GM23248 (cell line): ENCODE measurements around the gene THAP8. TPM values are rescaled to one million over a fixed set of nuclear protein-coding genes. Genes with fewer than 3 reads are reported as not detected.

ENCODE experiments used
- DNase-seq: peaks from one replicate; pipeline ENCODE4 v3.0.0-alpha.2; 2015
- H2AFZ ChIP-seq: fragments of 200-600 bp; sonication (generic); 2 replicates; pipeline ENCODE4 v1.6.1; 2016; ENCODE audit warnings: antibody characterized with exemption
- H3F3A ChIP-seq: fragments of 200-600 bp; sonication (generic); 2 replicates; pipeline ENCODE4 v1.6.1; 2016; ENCODE audit warnings: mild to moderate bottlenecking, antibody characterized with exemption, mixed run types; ENCODE audit not compliant: insufficient read depth
- H3K27ac ChIP-seq: fragments of 200-600 bp; sonication (generic); 2 replicates; pipeline ENCODE4 v1.5.1; 2016; ENCODE audit warnings: mild to moderate bottlenecking
- H3K27me3 ChIP-seq: fragments of 200-600 bp; sonication (generic); replicated peaks from 2 replicates; pipeline ENCODE4 v1.6.1; 2016; ENCODE audit warnings: mild to moderate bottlenecking; ENCODE audit not compliant: insufficient read depth
- H3K36me3 ChIP-seq: fragments of 200-600 bp; sonication (generic); 2 replicates; pipeline ENCODE4 v1.6.1; 2016; ENCODE audit warnings: low read depth, mild to moderate bottlenecking
- H3K4me1 ChIP-seq: fragments of 200-600 bp; sonication (generic); 2 replicates; pipeline ENCODE4 v1.6.1; 2016; ENCODE audit warnings: mild to moderate bottlenecking; ENCODE audit not compliant: insufficient read depth
- H3K4me2 ChIP-seq: fragments of 200-600 bp; sonication (generic); one replicate; pipeline ENCODE4 v1.6.1; 2016; ENCODE audit warnings: mild to moderate bottlenecking; ENCODE audit not compliant: unreplicated experiment
- H3K4me3 ChIP-seq: fragments of 200-600 bp; sonication (generic); 2 replicates; pipeline ENCODE4 v1.5.1; 2016; ENCODE audit warnings: mild to moderate bottlenecking
- H3K79me2 ChIP-seq: fragments of 200-600 bp; sonication (generic); 2 replicates; pipeline ENCODE4 v1.6.1; 2016; ENCODE audit warnings: mild to moderate bottlenecking; ENCODE audit not compliant: insufficient read depth
- H3K9ac ChIP-seq: fragments of 200-600 bp; sonication (generic); 2 replicates; pipeline ENCODE4 v1.6.1; 2016; ENCODE audit warnings: mild to moderate bottlenecking
- H3K9me2 ChIP-seq: fragments of 200-600 bp; sonication (generic); 2 replicates; pipeline ENCODE4 v1.6.1; 2016; ENCODE audit warnings: mixed run types, mild to moderate bottlenecking, moderate library complexity; ENCODE audit not compliant: insufficient read depth
- H3K9me3 ChIP-seq: fragments of 200-600 bp; sonication (generic); one replicate; pipeline ENCODE4 v1.6.1; 2017; ENCODE audit warnings: low read depth
- H4K20me1 ChIP-seq: fragments of 200-600 bp; sonication (generic); 2 replicates; pipeline ENCODE4 v1.6.0; 2016; ENCODE audit not compliant: insufficient read depth
- EZH2 ChIP-seq: fragments of 200-600 bp; sonication (generic); IDR thresholded peaks from 2 replicates; pipeline ENCODE4 v1.6.1; 2018; ENCODE audit warnings: antibody characterized with exemption, mild to moderate bottlenecking; ENCODE audit not compliant: insufficient read depth, poor library complexity, severe bottlenecking
- EZH2phosphoT487 ChIP-seq: fragments of 200-600 bp; sonication (generic); IDR thresholded peaks from 2 replicates; pipeline ENCODE4 v1.6.1; 2018; ENCODE audit warnings: antibody characterized with exemption, moderate library complexity, mild to moderate bottlenecking, low read depth; ENCODE audit not compliant: insufficient read depth
- WGBS, 2 experiments: methylation state at CpG; one replicate each; pipeline ENCODE4 v1.1.6; 2015 to 2017; ENCODE audit warnings: low lambda C conversion rate in 2 of 2, low coverage in 1 of 2; ENCODE audit errors: missing lambda C conversion rate in 2 of 2; 5-methylcytosine and 5-hydroxymethylcytosine counted together
- in situ Hi-C: fragments of 300-500 bp; cut with MboI; formaldehyde crosslinking; loops from 2 replicates; pipeline ENCODE4 v1.15.0; 2020
- polyA plus RNA-seq: library from polyadenylated mRNA; unstranded; fragments of >200 nt; fragmentation: Nextera tagmentation; extraction: Ambion mirVana; gene quantifications from 2 replicates; pipeline ENCODE4 v1.2.1, GENCODE V29; 2016
- total RNA-seq: library from RNA; depleted of rRNA; stranded (reverse); fragments of >200 nt; shearing (Covaris generic); gene quantifications from 2 replicates; pipeline ENCODE4 v1.2.3, GENCODE V29; 2014

Gene THAP8
- total and polyA plus RNA-seq, 2 experiments from 2014 or later, result 3.8 to 12.8 TPM

GRCh38 chr19:36026091-36026876, 27.8 kb downstream of the THAP8 start:
- Histone ChIP-seq H3K9me2 (no peaks in the 10 kb centered on the region), H3K27me3 (no peaks in the 10 kb centered on the region), H3K4me1 (0 out of 2 replicates have a peak, but pooled peaks cover under 1% of the 10 kb centered on the region), H3K4me3 (no peak overlapping the region), H3K79me2 (no peaks in the 10 kb centered on the region), H3K27ac (no peak overlapping the region), H3F3A (no peaks in the 10 kb centered on the region), H4K20me1 (no peaks in the 10 kb centered on the region), H3K9me3 (no peaks in the 10 kb centered on the region), H3K9ac (no peak overlapping the region), H3K36me3 (peaks cover 14% of the 10 kb centered on the region; the same call in 1 of the 2 replicates), H3K4me2 (no peak overlapping the region), H2AFZ (no peak overlapping the region)
- no peak for TF ChIP-seq EZH2
- no peak for TF ChIP-seq EZH2phosphoT487
- in situ Hi-C loops, result no loop called here
- 95 to 97% methylated on average over 37 to 49 of the region's 49 CpGs for WGBS, 2 experiments
- no peak for DNase-seq

DNA sequence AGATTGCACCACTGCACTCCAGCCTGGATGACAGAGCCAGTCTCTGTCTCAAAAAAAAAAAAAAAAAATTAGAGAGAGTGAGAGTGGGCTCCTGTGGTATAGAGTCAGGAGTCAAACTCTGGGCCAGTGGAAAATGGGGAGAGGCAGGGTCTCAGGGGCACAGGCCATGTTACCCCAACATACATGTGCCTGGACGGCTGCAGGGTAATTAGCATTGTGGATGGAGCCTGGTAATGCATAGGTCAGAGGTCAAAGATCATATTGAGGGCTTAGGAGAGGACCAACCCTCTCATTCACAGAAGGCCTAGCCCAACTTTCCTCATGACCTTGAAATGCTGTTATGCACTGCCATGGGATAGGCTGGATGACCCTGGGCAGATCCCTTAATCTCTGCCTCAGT, 28.5 kb downstream of the THAP8 start:
- Histone ChIP-seq H3K9me3 (no peaks in the 10 kb centered on the region), H3K79me2 (no peaks in the 10 kb centered on the region), H3K4me1 (no peaks in the 10 kb centered on the region), H3K27me3 (no peaks in the 10 kb centered on the region), H3K36me3 (peaks cover 14% of the 10 kb centered on the region; the same call in 1 of the 2 replicates), H3K9ac (no peak overlapping the region), H3F3A (no peaks in the 10 kb centered on the region), H3K27ac (no peak overlapping the region), H2AFZ (no peak overlapping the region), H4K20me1 (no peaks in the 10 kb centered on the region), H3K4me2 (no peak overlapping the region), H3K4me3 (no peak overlapping the region), H3K9me2 (no peaks in the 10 kb centered on the region)
- 52 to 58% methylated on average over 1 of the region's 1 CpG for WGBS, 2 experiments
- TF ChIP-seq EZH2phosphoT487 (no peak), EZH2 (no peak)
- no peak for DNase-seq
- in situ Hi-C loops, result no loop called here

DNA sequence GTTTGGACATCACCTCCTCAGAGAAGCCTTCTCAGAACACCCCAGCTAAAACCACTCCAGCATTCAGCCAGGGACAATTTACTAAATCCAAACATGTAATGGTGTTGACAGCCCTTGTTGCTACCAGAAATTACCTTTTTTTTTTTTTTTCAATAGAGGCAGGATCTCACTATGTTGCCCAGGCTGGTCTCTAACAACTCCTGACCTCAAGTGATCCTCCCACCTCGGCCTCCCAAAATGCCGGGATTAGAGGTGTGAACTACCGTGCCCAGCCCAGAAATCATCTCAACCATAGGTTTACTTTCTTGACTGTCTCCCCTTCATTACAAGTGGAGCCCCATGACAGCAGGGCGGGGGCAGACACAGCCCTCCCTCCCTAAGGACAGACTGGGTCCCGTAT, 30.7 kb downstream of the THAP8 start:
- 95 to 97% methylated on average over 5 of the region's 5 CpGs for WGBS, 2 experiments
- Histone ChIP-seq H2AFZ (no peak overlapping the region), H3K4me3 (no peak overlapping the region), H3K9me3 (no peaks in the 10 kb centered on the region), H3K27me3 (no peaks in the 10 kb centered on the region), H3F3A (no peaks in the 10 kb centered on the region), H3K4me1 (no peaks in the 10 kb centered on the region), H3K27ac (no peak overlapping the region), H3K4me2 (no peak overlapping the region), H3K36me3 (peaks cover 14% of the 10 kb centered on the region; the same call in 1 of the 2 replicates), H3K9me2 (no peaks in the 10 kb centered on the region), H4K20me1 (no peaks in the 10 kb centered on the region), H3K9ac (no peak overlapping the region), H3K79me2 (no peaks in the 10 kb centered on the region)
- no peak for TF ChIP-seq EZH2
- TF ChIP-seq EZH2phosphoT487, result no peak
- in situ Hi-C loops, result no loop called here
- no peak for DNase-seq

DNA sequence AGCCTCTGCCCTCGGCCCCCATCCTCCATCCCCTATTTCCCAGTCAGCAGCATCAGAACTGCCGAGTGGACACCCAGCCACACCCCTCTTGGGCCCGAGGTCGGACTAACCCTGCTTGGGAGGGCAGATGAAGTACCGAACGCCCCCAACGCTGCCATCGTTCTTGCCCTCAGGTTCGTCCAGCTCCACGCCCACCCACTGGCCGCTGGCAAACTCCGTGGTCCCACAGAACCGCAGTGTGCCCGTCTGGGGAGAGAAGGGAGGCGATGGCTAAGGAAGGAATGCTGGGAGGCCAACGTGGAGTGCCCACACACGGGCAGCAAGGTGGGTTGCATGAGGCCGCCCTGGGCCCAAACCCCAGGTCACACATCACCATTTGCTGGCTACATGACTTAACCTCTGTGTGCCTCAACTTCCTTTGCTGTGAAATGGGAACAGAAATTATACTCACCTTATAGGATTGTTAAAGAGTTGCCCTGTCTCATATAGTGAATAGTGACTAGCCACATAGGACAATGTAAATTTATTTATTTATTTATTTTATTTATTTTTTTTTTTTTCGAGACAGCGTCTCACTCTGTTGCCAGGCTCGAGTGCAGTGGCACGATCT, 34.9 kb downstream of the THAP8 start:
- Histone ChIP-seq H3F3A (peaks cover 8% of the 10 kb centered on the region; the same call in 1 of the 2 replicates), H3K36me3 (peaks cover 16% of the 10 kb centered on the region; the same call in 1 of the 2 replicates), H3K79me2 (no peaks in the 10 kb centered on the region), H3K27ac (no peak overlapping the region), H2AFZ (no peak overlapping the region), H4K20me1 (no peaks in the 10 kb centered on the region), H3K4me1 (no peaks in the 10 kb centered on the region), H3K27me3 (no peaks in the 10 kb centered on the region), H3K4me2 (no peak overlapping the region), H3K9me2 (no peaks in the 10 kb centered on the region), H3K9me3 (no peaks in the 10 kb centered on the region), H3K9ac (no peak overlapping the region), H3K4me3 (no peak overlapping the region)
- WGBS, 2 experiments, result 89% methylated on average over 22 of the region's 22 CpGs
- no peak for DNase-seq
- in situ Hi-C loops, result no loop called here
- TF ChIP-seq EZH2phosphoT487 (no peak), EZH2 (no peak)
